Psoas muscle (tissue), 8 donors: Measurements from ENCODE around the gene THTPA. TPM values are rescaled to one million over a fixed set of nuclear protein-coding genes. Genes with fewer than 3 reads are reported as not detected.

Source experiments
- ATAC-seq, 4 donors: fragments of 200-7000 bp; cut with Tn5 transposase; one replicate each; pipeline ENCODE4 v1.9.1; 2020; ENCODE audit warnings: moderate library complexity in 3 of 4, mild to moderate bottlenecking in 2 of 4
- DNase-seq, 2 donors: peaks; one replicate each; pipeline ENCODE4 v3.0.0-alpha.2; 2020
- H3K27ac ChIP-seq: fragments of 200-600 bp; one replicate; pipeline ENCODE4 v1.8.0; 2022
- H3K27me3 ChIP-seq, 3 donors: fragments of 200-600 bp in 1 of 3; one replicate each; pipeline versions ENCODE4 v1.6.1 to v1.8.0; 2013 to 2022; ENCODE audit warnings: low read length in 2 of 3, mild to moderate bottlenecking in 2 of 3, moderate library complexity in 1 of 3; ENCODE audit not compliant: insufficient read depth in 3 of 3
- H3K36me3 ChIP-seq, 2 donors: fragments of 200-600 bp in 1 of 2; one replicate each; pipeline versions ENCODE4 v1.6.1 to v1.8.0; 2013 to 2022; ENCODE audit warnings: low read depth in 1 of 2, mild to moderate bottlenecking in 1 of 2, moderate library complexity in 1 of 2; ENCODE audit not compliant: insufficient read depth in 1 of 2
- H3K4me1 ChIP-seq: fragments of 200-600 bp; one replicate; pipeline ENCODE4 v1.8.0; 2022
- H3K4me3 ChIP-seq: fragments of 200-600 bp; one replicate; pipeline ENCODE4 v1.8.0; 2022; ENCODE audit warnings: mild to moderate bottlenecking
- H3K9me3 ChIP-seq: fragments of 200-600 bp; one replicate; pipeline ENCODE4 v1.8.0; 2022
- CTCF ChIP-seq: fragments of 200-600 bp; IDR thresholded peaks from one replicate; pipeline ENCODE4 v1.8.0; 2022; ENCODE audit warnings: antibody characterized with exemption
- WGBS, 3 donors: extraction: QIAGEN DNeasy Blood & Tissue Kit; methylation state at CpG; one replicate each; pipeline versions ENCODE4 v1.1.6 to v1.1.7; 2013; 5-methylcytosine and 5-hydroxymethylcytosine counted together
- intact Hi-C, 2 donors: fragments of 100-400 bp; cut with DNase I; formaldehyde crosslinking; loops; one replicate each; pipeline versions ENCODE4 v1.11.0 to v1.14.2; 2022
- polyA plus RNA-seq, 3 donors: library from polyadenylated mRNA; stranded (reverse); fragments of 200-250 nt; gene quantifications; one replicate each; pipeline ENCODE4 v1.2.3, GENCODE V29; 2013
- total RNA-seq, 4 donors: library from RNA; stranded (reverse); fragmentation: NEBNext Ultra II Directional in 2 of 4; extraction: Animal tissue kit (Norgen Biotek cat#: 25700) in 2 of 4; gene quantifications; one replicate each; pipeline versions ENCODE4 v1.2.1 to v1.2.4, GENCODE V29; 2021 to 2023
- donor health status: healthy with polysubstance abuse.
- donor health status: DM: no; HTN: no; CAD: no; lungs with moderate emphysema.
- donor health status: Bipolar disorder and iron deficiency.
- donor health status: healthy.
- donor health status: DM: yes; HTN: yes; CAD: no.
- donor health status: DM: no; HTN: no; CAD: no.
- donor health status: DM: no; HTN: no; CAD: no.
- donor health status: DM: yes; HTN: yes; CAD: no.

The THTPA gene
- total and polyA plus RNA-seq, 7 donors = 18.5 to 53.5 (median 26.0) TPM

GRCh38 chr14:23561873-23562821 is 6.1 kb downstream of the THTPA start:
- H3K9me3 ChIP-seq = no peaks in the 10 kb centered on the region
- no peak overlapping the region for H3K4me3 ChIP-seq
- no peak overlapping the region for H3K27ac ChIP-seq
- H3K4me1 ChIP-seq = peaks cover 9% of the 10 kb centered on the region
- WGBS, 3 donors = 53 to 72% (median 58%) methylated on average over 15 of the region's 15 CpGs
- intact Hi-C loops = loop anchor here (1.0 to 10.0 kb wide), 4 partner anchors 79 to 297 kb away; no protein-coding TSS in a partner anchor
- ATAC-seq (peak; percentile 56 to 81 (median 70)), DNase-seq (no peak)
- peaks cover 0 to 25% of the 10 kb centered on the region in 2 donors for H3K36me3 ChIP-seq
- no peak for TF ChIP-seq CTCF
- H3K27me3 ChIP-seq = no peaks in the 10 kb centered on the region

GRCh38 chr14:23562822-23563472 is 6.9 kb downstream of the THTPA start:
- 79 to 100% (median 93%) methylated on average over 2 of the region's 2 CpGs for WGBS, 3 donors
- peak; percentile 53 to 69 (median 64) for ATAC-seq
- peak; percentile 90 for TF ChIP-seq CTCF
- Histone ChIP-seq H3K4me1 (peaks cover 4% of the 10 kb centered on the region), H3K36me3 (peaks cover 0 to 24% of the 10 kb centered on the region in 2 donors), H3K27ac (no peak overlapping the region), H3K4me3 (no peak overlapping the region), H3K9me3 (no peaks in the 10 kb centered on the region), H3K27me3 (no peaks in the 10 kb centered on the region)
- intact Hi-C loops = loop anchor here (1.0 to 10.0 kb wide), 4 partner anchors 80 to 298 kb away; no protein-coding TSS in a partner anchor
- no peak for DNase-seq

GRCh38 chr14:23563473-23564180 is 7.6 kb downstream of the THTPA start:
- no peak for TF ChIP-seq CTCF
- DNase-seq = no peak
- intact Hi-C loops = loop anchor here (2.0 to 10.0 kb wide), 3 partner anchors 81 to 299 kb away; no protein-coding TSS in a partner anchor
- H3K27me3 ChIP-seq = no peaks in the 10 kb centered on the region
- ATAC-seq = no peak
- 71 to 77% (median 72%) methylated on average over 14 of the region's 14 CpGs for WGBS, 3 donors
- H3K27ac ChIP-seq = no peak overlapping the region
- peaks cover 0 to 17% of the 10 kb centered on the region in 2 donors for H3K36me3 ChIP-seq
- no peaks in the 10 kb centered on the region for H3K9me3 ChIP-seq
- H3K4me1 ChIP-seq = peaks cover 3% of the 10 kb centered on the region
- H3K4me3 ChIP-seq = no peak overlapping the region

- intact Hi-C loops = loop anchor here (5.0 to 10.0 kb wide), 2 partner anchors 237 to 299 kb away; no protein-coding TSS in a partner anchor
- Histone ChIP-seq H3K36me3 (peaks cover 0 to 10% of the 10 kb centered on the region in 2 donors), H3K27ac (no peak overlapping the region), H3K27me3 (no peaks in the 10 kb centered on the region), H3K4me3 (no peak overlapping the region), H3K9me3 (no peaks in the 10 kb centered on the region), H3K4me1 (peaks cover 3% of the 10 kb centered on the region)
- 84 to 91% (median 90%) methylated on average over 12 to 13 of the region's 13 CpGs for WGBS, 3 donors
- DNase-seq (no peak), ATAC-seq (no peak)
- no peak for TF ChIP-seq CTCF
Measured at GRCh38 chr14:23564181-23564812, 8.2 kb downstream of the THTPA start.
